RWPE1 (cell line): Measurements from ENCODE around the gene DTNB.

Experiments
- CTCF ChIA-PET: fragments of 350-600 bp; sonication (Branson Sonifier 250); formaldehyde crosslinking; extraction: SDS; loops from one replicate; lab custom pipeline; 2021; lab: Yijun Ruan, JAX
- POLR2A ChIA-PET: fragments of 400-600 bp; formaldehyde crosslinking; extraction: SDS; loops from one replicate; lab custom pipeline; 2020; ENCODE audit warnings: antibody characterized with exemption; ENCODE audit not compliant: low non-redundant PET; lab: Yijun Ruan, JAX
- DNase-seq: peaks from one replicate; pipeline ENCODE4 v3.0.0; 2012; ENCODE audit warnings: low spot score
- H3K27ac ChIP-seq: fragments of 450-650 bp; 2 replicates; pipeline ENCODE4 v1.5.1; 2017
- CTCF ChIP-seq: fragments of 450-650 bp; conservative IDR thresholded peaks from 2 replicates; pipeline ENCODE4 v1.5.1; 2017; ENCODE audit warnings: low read depth, mild to moderate bottlenecking

Gene DTNB

DNA sequence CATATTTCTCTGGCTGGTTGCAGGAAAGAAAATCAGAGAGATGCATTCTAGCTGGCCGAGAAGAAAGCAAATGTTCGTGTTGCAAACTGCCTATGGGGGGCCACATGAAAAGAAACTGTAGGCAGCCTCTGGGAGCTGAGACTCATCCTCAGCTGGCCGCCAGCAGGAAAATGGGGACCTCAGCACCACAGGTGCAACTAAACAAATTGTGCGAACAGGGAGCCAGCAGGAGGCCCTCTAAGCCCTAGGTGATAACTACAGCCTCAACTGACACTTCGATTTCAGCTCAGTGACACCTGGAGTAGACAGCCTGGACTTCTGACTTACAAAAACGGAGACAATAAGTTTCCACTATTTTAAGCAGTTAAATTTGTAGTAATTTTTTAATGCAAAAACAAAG lies 107.3 kb downstream of the DTNB start:
- CTCF ChIA-PET, result interaction anchor here (0.7 to 1.2 kb wide), 2 partner anchors 128 to 133 kb away, joined by 3 to 5 read pairs; no protein-coding TSS in a partner anchor
- no peak overlapping the region for H3K27ac ChIP-seq
- DNase-seq, result no peak
- TF ChIP-seq CTCF, result no peak
- POLR2A ChIA-PET, result no interaction called here

GRCh38 chr2:25561136-25561850 lies 112.1 kb downstream of the DTNB start:
- H3K27ac ChIP-seq, result no peak overlapping the region
- POLR2A ChIA-PET, result no interaction called here
- no peak for TF ChIP-seq CTCF
- CTCF ChIA-PET, result no interaction called here
- DNase-seq, result no peak

GRCh38 chr2:25559148-25559547 lies 114.2 kb downstream of the DTNB start:
- DNase-seq, result no peak
- POLR2A ChIA-PET, result no interaction called here
- H3K27ac ChIP-seq, result no peak overlapping the region
- TF ChIP-seq CTCF, result no peak
- CTCF ChIA-PET, result interaction anchor here (1.1 kb wide), 1 partner anchor 16 kb away, joined by 3 read pairs; no protein-coding TSS in a partner anchor

GRCh38 chr2:25558262-25558661 lies 115.1 kb downstream of the DTNB start:
- no peak for TF ChIP-seq CTCF
- DNase-seq, result peak; percentile 18
- no peak overlapping the region for H3K27ac ChIP-seq
- CTCF ChIA-PET, result no interaction called here
- POLR2A ChIA-PET, result no interaction called here

GRCh38 chr2:25557179-25558036 lies 116.0 kb downstream of the DTNB start:
- no peak for DNase-seq
- no peak overlapping the region for H3K27ac ChIP-seq
- no peak for TF ChIP-seq CTCF
- ChIA-PET POLR2A (no interaction called here), CTCF (no interaction called here)

- no peak for DNase-seq
- ChIA-PET CTCF (no interaction called here), POLR2A (no interaction called here)
- TF ChIP-seq CTCF, result no peak
- H3K27ac ChIP-seq, result no peak overlapping the region
Measured at GRCh38 chr2:25552318-25552717, 121.1 kb downstream of the DTNB start.
